Measurements from ENCODE around the gene ALK. TPM values are rescaled to one million over a fixed set of nuclear protein-coding genes. Genes with fewer than 3 reads are reported as not detected.

ALK gene
- total RNA-seq, 1 donor from 2014 or later: not detected

GRCh38 chr2:29223257-29223656 is 698.1 kb downstream of the ALK start:
- Mint-ChIP-seq H3K4me1 (ENCODE audit: low read depth) (no peaks in the 10 kb centered on the region), H3K9me3 (no peaks in the 10 kb centered on the region), H3K36me3 (ENCODE audit: low read depth) (no peaks in the 10 kb centered on the region), H3K4me3 (no peak overlapping the region), H3K27me3 (ENCODE audit: insufficient read depth) (peaks cover 11% of the 10 kb centered on the region), H3K27ac (no peak overlapping the region)
- no peak for DNase-seq (ENCODE audit: low spot score)
- intact Hi-C loops (cut with micrococcal nuclease): no loop called here

GRCh38 chr2:29222381-29223179 is 698.8 kb downstream of the ALK start:
- Mint-ChIP-seq H3K27ac (no peak overlapping the region), H3K27me3 (ENCODE audit: insufficient read depth) (peaks cover 11% of the 10 kb centered on the region), H3K36me3 (ENCODE audit: low read depth) (no peaks in the 10 kb centered on the region), H3K9me3 (no peaks in the 10 kb centered on the region), H3K4me3 (no peak overlapping the region), H3K4me1 (ENCODE audit: low read depth) (no peaks in the 10 kb centered on the region)
- DNase-seq (ENCODE audit: low spot score): no peak
- intact Hi-C loops (cut with micrococcal nuclease): no loop called here

GRCh38 chr2:29220506-29221270 is 700.7 kb downstream of the ALK start:
- H3K9me3 Mint-ChIP-seq: no peaks in the 10 kb centered on the region
- intact Hi-C loops (cut with micrococcal nuclease): no loop called here
- no peaks in the 10 kb centered on the region for H3K4me1 Mint-ChIP-seq (ENCODE audit: low read depth)
- H3K4me3 Mint-ChIP-seq: no peak overlapping the region
- H3K27me3 Mint-ChIP-seq (ENCODE audit: insufficient read depth): peaks cover 1% of the 10 kb centered on the region
- no peak overlapping the region for H3K27ac Mint-ChIP-seq
- H3K36me3 Mint-ChIP-seq (ENCODE audit: low read depth): no peaks in the 10 kb centered on the region
- DNase-seq (ENCODE audit: low spot score): no peak

- intact Hi-C loops (cut with micrococcal nuclease): no loop called here
- Mint-ChIP-seq H3K9me3 (no peaks in the 10 kb centered on the region), H3K27me3 (ENCODE audit: insufficient read depth) (peaks cover 1% of the 10 kb centered on the region), H3K4me3 (no peak overlapping the region), H3K36me3 (ENCODE audit: low read depth) (no peaks in the 10 kb centered on the region), H3K4me1 (ENCODE audit: low read depth) (no peaks in the 10 kb centered on the region), H3K27ac (no peak overlapping the region)
- DNase-seq (ENCODE audit: low spot score): no peak
Measured at GRCh38 chr2:29219374-29219773, 702.0 kb downstream of the ALK start.

- H3K27ac Mint-ChIP-seq: no peak overlapping the region
- H3K4me3 Mint-ChIP-seq: no peak overlapping the region
Measured at GRCh38 chr2:29218550-29219125, 702.7 kb downstream of the ALK start.

GRCh38 chr2:29218071-29218470 is 703.3 kb downstream of the ALK start:
- Mint-ChIP-seq H3K4me3 (no peak overlapping the region), H3K36me3 (ENCODE audit: low read depth) (no peaks in the 10 kb centered on the region), H3K27ac (no peak overlapping the region), H3K9me3 (no peaks in the 10 kb centered on the region), H3K4me1 (ENCODE audit: low read depth) (no peaks in the 10 kb centered on the region), H3K27me3 (ENCODE audit: insufficient read depth) (peaks cover 1% of the 10 kb centered on the region)
- intact Hi-C loops (cut with micrococcal nuclease): no loop called here
- no peak for DNase-seq (ENCODE audit: low spot score)

More at GRCh38 chr2:29218550-29219125, 702.7 kb downstream of the ALK start:
- intact Hi-C loops (cut with micrococcal nuclease): no loop called here
- Mint-ChIP-seq H3K4me1 (ENCODE audit: low read depth) (no peaks in the 10 kb centered on the region), H3K27me3 (ENCODE audit: insufficient read depth) (peaks cover 1% of the 10 kb centered on the region), H3K9me3 (no peaks in the 10 kb centered on the region), H3K36me3 (ENCODE audit: low read depth) (no peaks in the 10 kb centered on the region)
- DNase-seq (ENCODE audit: low spot score): no peak

- no peak for DNase-seq (ENCODE audit: low spot score)
- H3K4me3 Mint-ChIP-seq: no peak overlapping the region
- H3K27ac Mint-ChIP-seq: no peak overlapping the region
- no peaks in the 10 kb centered on the region for H3K4me1 Mint-ChIP-seq (ENCODE audit: low read depth)
- intact Hi-C loops (cut with micrococcal nuclease): no loop called here
- no peaks in the 10 kb centered on the region for H3K9me3 Mint-ChIP-seq
- H3K36me3 Mint-ChIP-seq (ENCODE audit: low read depth): no peaks in the 10 kb centered on the region
- H3K27me3 Mint-ChIP-seq (ENCODE audit: insufficient read depth): peaks cover 1% of the 10 kb centered on the region
Measured at GRCh38 chr2:29216609-29216909, 704.8 kb downstream of the ALK start.

- H3K9me3 Mint-ChIP-seq: no peaks in the 10 kb centered on the region
- no peaks in the 10 kb centered on the region for H3K4me1 Mint-ChIP-seq (ENCODE audit: low read depth)
- DNase-seq (ENCODE audit: low spot score): no peak
- peaks cover 1% of the 10 kb centered on the region for H3K27me3 Mint-ChIP-seq (ENCODE audit: insufficient read depth)
- no peak overlapping the region for H3K4me3 Mint-ChIP-seq
- no peaks in the 10 kb centered on the region for H3K36me3 Mint-ChIP-seq (ENCODE audit: low read depth)
- H3K27ac Mint-ChIP-seq: no peak overlapping the region
- intact Hi-C loops (cut with micrococcal nuclease): no loop called here
Measured at GRCh38 chr2:29215739-29216608, 705.4 kb downstream of the ALK start.

- Mint-ChIP-seq H3K27ac (no peak overlapping the region), H3K27me3 (ENCODE audit: insufficient read depth) (no peaks in the 10 kb centered on the region), H3K36me3 (ENCODE audit: low read depth) (no peaks in the 10 kb centered on the region), H3K9me3 (no peaks in the 10 kb centered on the region), H3K4me3 (no peak overlapping the region), H3K4me1 (ENCODE audit: low read depth) (no peaks in the 10 kb centered on the region)
- no peak for DNase-seq (ENCODE audit: low spot score)
- intact Hi-C loops (cut with micrococcal nuclease): no loop called here
Measured at GRCh38 chr2:29215073-29215472, 706.3 kb downstream of the ALK start.

GRCh38 chr2:29213888-29214291 is 707.5 kb downstream of the ALK start:
- Mint-ChIP-seq H3K27me3 (ENCODE audit: insufficient read depth) (no peaks in the 10 kb centered on the region), H3K4me3 (no peak overlapping the region), H3K4me1 (ENCODE audit: low read depth) (no peaks in the 10 kb centered on the region), H3K9me3 (no peaks in the 10 kb centered on the region), H3K36me3 (ENCODE audit: low read depth) (no peaks in the 10 kb centered on the region), H3K27ac (no peak overlapping the region)
- DNase-seq (ENCODE audit: low spot score): no peak
- intact Hi-C loops (cut with micrococcal nuclease): no loop called here

GRCh38 chr2:29212009-29212408 is 709.4 kb downstream of the ALK start:
- H3K9me3 Mint-ChIP-seq: no peaks in the 10 kb centered on the region
- no peaks in the 10 kb centered on the region for H3K4me1 Mint-ChIP-seq (ENCODE audit: low read depth)
- no peak for DNase-seq (ENCODE audit: low spot score)
- no peak overlapping the region for H3K4me3 Mint-ChIP-seq
- no peaks in the 10 kb centered on the region for H3K36me3 Mint-ChIP-seq (ENCODE audit: low read depth)
- H3K27me3 Mint-ChIP-seq (ENCODE audit: insufficient read depth): no peaks in the 10 kb centered on the region
- no peak overlapping the region for H3K27ac Mint-ChIP-seq
- intact Hi-C loops (cut with micrococcal nuclease): no loop called here

GRCh38 chr2:29209551-29209950 is 711.8 kb downstream of the ALK start:
- intact Hi-C loops (cut with micrococcal nuclease): no loop called here
- H3K36me3 Mint-ChIP-seq (ENCODE audit: low read depth): no peaks in the 10 kb centered on the region
- no peak for DNase-seq (ENCODE audit: low spot score)
- no peaks in the 10 kb centered on the region for H3K9me3 Mint-ChIP-seq
- no peaks in the 10 kb centered on the region for H3K4me1 Mint-ChIP-seq (ENCODE audit: low read depth)
- no peak overlapping the region for H3K4me3 Mint-ChIP-seq
- H3K27ac Mint-ChIP-seq: no peak overlapping the region
- no peaks in the 10 kb centered on the region for H3K27me3 Mint-ChIP-seq (ENCODE audit: insufficient read depth)
